Liver (tissue), 9 donors: ENCODE results near the gene CEP83. TPM values are rescaled to one million over a fixed set of nuclear protein-coding genes. Genes with fewer than 3 reads are reported as not detected.

Source experiments
- DNase-seq: peaks from one replicate; pipeline ENCODE4 v3.0.0-alpha.2; 2017; ENCODE audit warnings: low spot score
- H3K27ac ChIP-seq, 2 donors: one replicate each; pipeline ENCODE4 v1.7.0; 2013; ENCODE audit warnings: inconsistent platforms in 2 of 2, low read length in 2 of 2, control low read depth in 1 of 2, low read depth in 1 of 2, mild to moderate bottlenecking in 1 of 2
- H3K27me3 ChIP-seq, 4 donors: one replicate each; pipeline versions ENCODE4 v1.6.1 to v1.7.0; 2013; ENCODE audit warnings: low read length in 3 of 4, inconsistent platforms in 1 of 4, mild to moderate bottlenecking in 1 of 4, moderate library complexity in 1 of 4; ENCODE audit not compliant: control insufficient read depth in 4 of 4, insufficient read depth in 4 of 4
- H3K36me3 ChIP-seq, 4 donors: one replicate each; pipeline versions ENCODE4 v1.6.1 to v1.7.0; 2013; ENCODE audit warnings: low read length in 3 of 4, mild to moderate bottlenecking in 3 of 4, low read depth in 1 of 4, moderate library complexity in 1 of 4; ENCODE audit not compliant: control insufficient read depth in 4 of 4, insufficient read depth in 3 of 4
- H3K4me1 ChIP-seq, 4 donors: one replicate each; pipeline versions ENCODE4 v1.6.1 to v1.7.0; 2013; ENCODE audit warnings: low read length in 3 of 4, mild to moderate bottlenecking in 3 of 4, moderate library complexity in 1 of 4; ENCODE audit not compliant: control insufficient read depth in 4 of 4, insufficient read depth in 4 of 4
- H3K4me3 ChIP-seq, 3 donors: one replicate each; pipeline versions ENCODE4 v1.6.1 to v1.7.0; 2013; ENCODE audit warnings: low read length in 3 of 3, control low read depth in 1 of 3, low read depth in 1 of 3, mild to moderate bottlenecking in 1 of 3
- H3K9ac ChIP-seq, 2 donors: one replicate each; pipeline ENCODE4 v1.7.0; 2013; ENCODE audit warnings: low read length in 2 of 2, mild to moderate bottlenecking in 2 of 2, moderate library complexity in 2 of 2, control low read depth in 1 of 2, low read depth in 1 of 2
- H3K9me3 ChIP-seq, 4 donors: one replicate each; pipeline versions ENCODE4 v1.6.1 to v1.7.0; 2013; ENCODE audit warnings: low read length in 3 of 4; ENCODE audit not compliant: control insufficient read depth in 4 of 4
- ATF3 ChIP-seq: IDR thresholded peaks from 2 replicates; pipeline ENCODE4 v1.6.1; 2016; ENCODE audit warnings: antibody characterized with exemption
- FOXA2 ChIP-seq: IDR thresholded peaks from 2 replicates; pipeline ENCODE4 v1.6.1; 2016; ENCODE audit warnings: antibody characterized with exemption
- GABPA ChIP-seq, 2 donors: IDR thresholded peaks in 1 of 2; conservative IDR thresholded peaks in 1 of 2; 2 replicates each; pipeline ENCODE4 v1.6.1; 2016; ENCODE audit warnings: antibody characterized with exemption in 2 of 2, mild to moderate bottlenecking in 1 of 2, moderate library complexity in 1 of 2
- HNF4A ChIP-seq, 2 donors: conservative IDR thresholded peaks; 2 replicates each; pipeline ENCODE4 v1.6.1; 2016; ENCODE audit warnings: antibody characterized with exemption in 2 of 2, mild to moderate bottlenecking in 2 of 2
- HNF4G ChIP-seq: IDR thresholded peaks from 2 replicates; pipeline ENCODE4 v1.6.1; 2016; ENCODE audit warnings: antibody characterized with exemption
- RAD21 ChIP-seq, 2 donors: IDR thresholded peaks; 2 replicates each; pipeline ENCODE4 v1.6.1; 2016; ENCODE audit warnings: antibody characterized with exemption in 2 of 2, mild to moderate bottlenecking in 2 of 2
- REST ChIP-seq: IDR thresholded peaks from 2 replicates; pipeline ENCODE4 v1.6.1; 2016; ENCODE audit warnings: antibody characterized with exemption, mild to moderate bottlenecking
- RXRA ChIP-seq, 2 donors: IDR thresholded peaks; 2 replicates each; pipeline ENCODE4 v1.6.1; 2017 to 2018; ENCODE audit warnings: antibody characterized with exemption in 2 of 2, mild to moderate bottlenecking in 1 of 2
- SP1 ChIP-seq: IDR thresholded peaks from 2 replicates; pipeline ENCODE4 v1.6.1; 2018; ENCODE audit warnings: antibody characterized with exemption, mild to moderate bottlenecking
- TAF1 ChIP-seq: conservative IDR thresholded peaks from 2 replicates; pipeline ENCODE4 v1.6.1; 2016; ENCODE audit warnings: antibody characterized with exemption, mild to moderate bottlenecking
- YY1 ChIP-seq: IDR thresholded peaks from 2 replicates; pipeline ENCODE4 v1.6.1; 2016; ENCODE audit warnings: antibody characterized with exemption, mild to moderate bottlenecking
- WGBS: extraction: QIAGEN DNeasy Blood & Tissue Kit; methylation state at CpG from one replicate; pipeline ENCODE4 v1.1.7; 2013; 5-methylcytosine and 5-hydroxymethylcytosine counted together
- polyA plus RNA-seq, 2 donors: library from polyadenylated mRNA; stranded (reverse) in 1 of 2; unstranded in 1 of 2; fragments of 200-250 nt in 1 of 2; fragments of >200 nt in 1 of 2; fragmentation: Nextera tagmentation in 1 of 2; extraction: Ambion mirVana in 1 of 2; gene quantifications; one replicate each; pipeline versions ENCODE4 v1.2.1 to v1.2.3, GENCODE V29; 2013 to 2015
- total RNA-seq, 2 donors: library from RNA; depleted of rRNA; stranded (reverse); fragments of >200 nt; gene quantifications; one replicate each; pipeline ENCODE4 v1.2.3, GENCODE V29; 2014
- TF ChIP-seq, protein P1 (sequence below): IDR thresholded peaks from 2 replicates; pipeline ENCODE4 v1.6.1; 2016; ENCODE audit warnings: antibody characterized with exemption
- TF ChIP-seq, protein P2 (sequence below): IDR thresholded peaks from 2 replicates; pipeline ENCODE4 v1.6.1; 2016; ENCODE audit warnings: antibody characterized with exemption
- donor health status: healthy.
- donor health status: healthy.
- donor health status: healthy.
- donor health status: healthy.
- donor health status: healthy.

CEP83 gene
- total and polyA plus RNA-seq, 4 donors: 1.9 to 8.4 (median 5.2) TPM

DNA sequence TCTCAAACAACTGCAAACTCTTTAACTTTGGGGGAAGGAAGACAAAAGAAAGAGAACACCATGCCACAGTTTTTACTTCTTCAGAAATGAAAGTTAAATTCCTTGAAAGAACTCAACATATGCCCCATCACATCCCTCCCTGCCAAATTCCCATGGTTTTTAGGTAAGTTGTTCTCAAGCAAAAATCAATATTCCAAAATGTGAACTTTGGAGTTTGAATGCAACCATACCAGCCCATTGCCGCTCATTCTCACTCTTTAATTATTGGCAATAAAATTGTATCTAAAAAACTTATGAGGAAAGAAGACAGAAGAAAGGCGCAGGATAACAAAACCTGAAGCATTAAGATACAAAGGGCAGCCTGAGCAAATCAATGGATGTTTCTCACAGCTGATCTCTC is 31.8 kb upstream of the CEP83 start:
- Histone ChIP-seq H3K27me3 (no peaks in the 10 kb centered on the region), H3K9ac (no peak overlapping the region), H3K9me3 (no peaks in the 10 kb centered on the region), H3K4me1 (peaks cover 0 to 3% (median 0%) of the 10 kb centered on the region in 4 donors), H3K36me3 (no peaks in the 10 kb centered on the region), H3K4me3 (no peak overlapping the region), H3K27ac (no peak overlapping the region)
- WGBS: 64% methylated on average over 2 of the region's 2 CpGs
- TF ChIP-seq RXRA (IDR thresholded peaks at IDR 0.05) (peak in 1 of 2 donors; percentile 24), HNF4A (conservative IDR thresholded peaks at IDR 0.05) (peak; percentile 74 to 85), HNF4G (peak; percentile 21), ATF3 (peak; percentile 16), FOXA2 (no peak)
- TF ChIP-seq, protein P1, sequence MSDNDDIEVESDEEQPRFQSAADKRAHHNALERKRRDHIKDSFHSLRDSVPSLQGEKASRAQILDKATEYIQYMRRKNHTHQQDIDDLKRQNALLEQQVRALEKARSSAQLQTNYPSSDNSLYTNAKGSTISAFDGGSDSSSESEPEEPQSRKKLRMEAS: no peak
- DNase-seq: no peak

DNA sequence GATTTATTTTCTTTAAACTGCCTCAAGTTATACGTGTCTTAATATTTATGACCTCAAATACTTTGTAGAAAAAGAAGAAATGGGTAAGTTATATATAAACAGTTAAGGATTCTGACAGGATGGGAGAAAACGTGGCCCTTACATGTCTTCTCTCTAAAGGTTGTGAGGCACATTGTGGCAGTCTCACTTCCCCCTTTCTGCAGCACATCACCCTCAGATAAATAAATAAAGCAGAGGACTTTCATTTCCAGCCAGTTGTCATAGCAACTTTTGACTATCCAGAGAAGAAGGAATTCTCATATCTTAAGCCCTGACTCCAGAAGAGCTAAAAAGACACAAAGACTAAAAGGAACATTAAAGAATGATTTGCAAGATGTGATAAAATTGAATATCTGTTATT is 28.8 kb upstream of the CEP83 start:
- DNase-seq: no peak

More for the DNA sequence above, 28.8 kb upstream of the CEP83 start:
- Histone ChIP-seq H3K27ac (no peak overlapping the region), H3K27me3 (no peaks in the 10 kb centered on the region), H3K9me3 (no peaks in the 10 kb centered on the region), H3K9ac (no peak overlapping the region), H3K36me3 (no peaks in the 10 kb centered on the region), H3K4me1 (peaks cover 0 to 3% (median 0%) of the 10 kb centered on the region in 4 donors), H3K4me3 (no peak overlapping the region)
- TF ChIP-seq SP1: no peak
- TF ChIP-seq REST: no peak
- no peak for TF ChIP-seq RAD21 (IDR thresholded peaks at IDR 0.05)
- TF ChIP-seq FOXA2: no peak
- TF ChIP-seq GABPA (IDR thresholded peaks at IDR 0.05 in 1 of 2, conservative IDR thresholded peaks at IDR 0.05 in 1 of 2): no peak
- no peak for TF ChIP-seq ATF3
- no peak for TF ChIP-seq TAF1
- TF ChIP-seq HNF4G: no peak
- TF ChIP-seq, protein P1: no peak
- TF ChIP-seq YY1: no peak
- TF ChIP-seq, protein P2, sequence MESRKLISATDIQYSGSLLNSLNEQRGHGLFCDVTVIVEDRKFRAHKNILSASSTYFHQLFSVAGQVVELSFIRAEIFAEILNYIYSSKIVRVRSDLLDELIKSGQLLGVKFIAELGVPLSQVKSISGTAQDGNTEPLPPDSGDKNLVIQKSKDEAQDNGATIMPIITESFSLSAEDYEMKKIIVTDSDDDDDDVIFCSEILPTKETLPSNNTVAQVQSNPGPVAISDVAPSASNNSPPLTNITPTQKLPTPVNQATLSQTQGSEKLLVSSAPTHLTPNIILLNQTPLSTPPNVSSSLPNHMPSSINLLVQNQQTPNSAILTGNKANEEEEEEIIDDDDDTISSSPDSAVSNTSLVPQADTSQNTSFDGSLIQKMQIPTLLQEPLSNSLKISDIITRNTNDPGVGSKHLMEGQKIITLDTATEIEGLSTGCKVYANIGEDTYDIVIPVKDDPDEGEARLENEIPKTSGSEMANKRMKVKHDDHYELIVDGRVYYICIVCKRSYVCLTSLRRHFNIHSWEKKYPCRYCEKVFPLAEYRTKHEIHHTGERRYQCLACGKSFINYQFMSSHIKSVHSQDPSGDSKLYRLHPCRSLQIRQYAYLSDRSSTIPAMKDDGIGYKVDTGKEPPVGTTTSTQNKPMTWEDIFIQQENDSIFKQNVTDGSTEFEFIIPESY: no peak
- WGBS: 58% methylated on average over 2 of the region's 2 CpGs
